GM13976 (cell line): ENCODE results near the gene RNF215.

Source experiments
- DNase-seq: peaks from one replicate; pipeline ENCODE4 v3.0.0; 2012; ENCODE audit warnings: low spot score
- CTCF ChIP-seq: IDR thresholded peaks from 2 replicates; pipeline ENCODE4 v1.5.1; 2012; ENCODE audit warnings: borderline replicate concordance, mild to moderate bottlenecking; ENCODE audit not compliant: insufficient read depth; ENCODE audit errors: extremely low read depth, missing control alignments, control extremely low read depth
- in situ Hi-C: fragments of 300-500 bp; cut with MboI; formaldehyde crosslinking; loops from one replicate; pipeline ENCODE4 v1.12.0; 2022; ENCODE audit warnings: low sequenced_read_pairs, mixed read lengths, inconsistent platforms; ENCODE audit not compliant: unreplicated experiment

RNF215 gene

DNA sequence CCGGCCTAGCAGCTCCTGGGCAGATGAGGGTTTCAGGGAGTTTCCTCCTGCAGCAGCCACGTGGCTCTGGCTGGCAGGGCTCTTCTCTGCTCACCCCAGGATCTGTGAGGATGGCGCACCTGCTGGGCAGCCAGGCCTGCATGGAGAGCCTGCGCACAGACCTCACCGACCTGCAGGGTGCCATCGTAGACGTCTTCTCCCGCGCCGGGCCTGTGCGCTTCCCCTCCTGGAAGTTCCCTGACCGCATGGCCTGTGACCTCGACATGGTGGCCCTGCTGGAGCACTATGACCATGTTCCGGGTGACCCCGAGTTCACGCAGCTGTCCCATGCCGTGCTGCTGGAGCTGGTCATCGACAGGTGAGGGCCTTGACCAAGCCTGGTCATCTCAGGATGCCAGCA is 21.3 kb downstream of the RNF215 start:
- in situ Hi-C loops: no loop called here
- no peak for TF ChIP-seq CTCF
- no peak for DNase-seq

DNA sequence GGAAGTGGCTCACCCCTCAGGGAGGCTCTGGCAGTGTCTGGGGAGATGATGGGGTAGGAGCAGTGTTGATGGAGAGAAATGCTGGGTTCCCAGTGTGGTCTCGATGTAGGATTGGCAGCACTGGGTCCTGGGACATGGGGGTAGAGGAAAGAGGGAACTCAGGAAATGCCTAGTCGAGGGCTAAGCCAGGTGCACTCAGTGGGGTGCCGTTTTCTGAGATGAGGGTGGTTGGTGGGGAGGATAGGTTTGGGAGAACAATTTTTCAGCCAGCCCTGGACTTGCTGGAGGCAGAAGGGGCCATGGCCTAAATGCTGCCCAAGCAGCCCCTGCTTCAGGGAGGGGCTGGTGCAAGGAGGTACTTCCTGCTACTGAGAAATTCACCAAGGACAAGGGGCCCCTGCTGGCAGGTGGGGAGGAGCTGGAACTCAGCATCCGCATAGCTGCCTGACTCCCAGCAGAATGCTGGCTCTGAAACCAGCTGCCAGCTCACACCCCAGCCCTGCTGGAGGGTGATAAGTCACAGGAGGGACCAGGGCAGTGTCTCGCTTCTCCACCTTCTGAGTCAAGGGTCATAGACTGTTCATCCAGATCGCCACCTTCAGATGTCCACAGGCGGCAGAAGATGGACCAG is 24.4 kb downstream of the RNF215 start:
- DNase-seq: no peak
- TF ChIP-seq CTCF: no peak
- in situ Hi-C loops: no loop called here

GRCh38 chr22:30361916-30362650 is 25.1 kb downstream of the RNF215 start:
- TF ChIP-seq CTCF: no peak
- DNase-seq: no peak
- in situ Hi-C loops: no loop called here

- no peak for DNase-seq
- in situ Hi-C loops: no loop called here
- TF ChIP-seq CTCF: no peak
Measured at GRCh38 chr22:30358541-30358940, 28.7 kb downstream of the RNF215 start.

DNA sequence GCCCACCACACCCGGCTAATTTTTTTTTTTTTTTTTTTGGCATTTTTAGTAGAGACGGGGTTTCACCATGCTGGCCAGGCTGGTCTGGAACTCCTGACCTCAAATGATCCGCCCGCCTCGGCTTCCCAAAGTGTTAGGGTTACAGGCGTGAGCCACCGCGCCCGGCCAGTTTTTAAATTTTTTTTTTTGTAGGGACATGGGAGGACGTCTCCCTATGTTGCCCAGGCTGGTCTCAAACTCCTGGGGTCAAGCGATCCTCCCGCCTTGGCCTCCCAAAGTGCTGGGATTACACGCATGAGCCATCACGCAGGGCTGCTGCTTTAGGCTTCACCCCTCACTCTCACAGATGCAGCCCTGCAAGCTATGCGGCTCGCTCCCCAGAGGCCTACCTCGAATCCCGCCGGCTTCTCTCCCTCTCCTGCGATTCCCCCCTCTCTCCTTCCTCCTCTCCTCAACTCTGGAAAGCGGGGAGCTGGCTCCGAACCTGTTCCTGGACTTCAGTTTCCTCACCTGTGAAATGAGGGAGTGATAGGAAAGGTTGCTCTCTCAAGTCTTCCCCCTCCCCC is 29.5 kb downstream of the RNF215 start:
- in situ Hi-C loops: no loop called here
- TF ChIP-seq CTCF: no peak
- no peak for DNase-seq

DNA sequence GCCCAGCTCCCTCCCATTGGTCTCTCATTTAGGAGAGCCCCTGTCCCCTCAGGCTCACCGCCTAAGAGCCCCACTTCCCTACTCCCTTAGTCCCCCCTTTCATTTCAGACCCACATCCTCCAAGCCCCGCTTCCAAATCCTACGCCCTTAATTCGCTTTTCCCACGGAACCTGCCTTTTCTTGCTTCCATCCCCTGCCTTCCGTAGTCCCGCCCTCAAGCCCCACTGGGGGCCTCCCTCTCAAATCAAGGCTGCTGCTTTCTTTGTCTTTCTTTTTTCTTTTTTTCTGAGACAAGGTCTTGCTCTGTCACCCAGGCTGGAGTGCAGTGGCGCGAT is 30.0 kb downstream of the RNF215 start:
- DNase-seq: no peak
- no peak for TF ChIP-seq CTCF
- in situ Hi-C loops: no loop called here
